HepG2 (cell line): ENCODE measurements around the gene JMJD8. TPM values are rescaled to one million over a fixed set of nuclear protein-coding genes. Genes with fewer than 3 reads are reported as not detected.

Source experiments
- AKAP8 ChIP-seq: sonication (generic); formaldehyde crosslinking; IDR thresholded peaks from 2 replicates; pipeline ENCODE4 v1.5.1; 2020; ENCODE audit warnings: mild to moderate bottlenecking, missing genetic modification reagents
- FOXJ3 ChIP-seq: sonication (generic); formaldehyde crosslinking; IDR thresholded peaks from 2 replicates; pipeline ENCODE4 v1.4.0; 2020; ENCODE audit warnings: missing genetic modification reagents, mild to moderate bottlenecking, borderline replicate concordance
- GABPA ChIP-seq, 2 experiments: IDR thresholded peaks; 2 replicates each; pipeline ENCODE4 v1.6.1; 2011 to 2016; ENCODE audit warnings: low read depth in 2 of 2, low read length in 1 of 2, missing biosample characterization in 1 of 2, missing genetic modification characterization in 1 of 2
- NR0B2 ChIP-seq: sonication (generic); formaldehyde crosslinking; IDR thresholded peaks from 2 replicates; pipeline ENCODE4 v1.4.0; 2020; ENCODE audit warnings: mild to moderate bottlenecking, missing genetic modification reagents
- SIN3A ChIP-seq: IDR thresholded peaks from 2 replicates; pipeline ENCODE4 v1.6.1; 2011; ENCODE audit warnings: low read depth, mild to moderate bottlenecking, control low read depth, low read length, borderline replicate concordance
- TFDP1 ChIP-seq: IDR thresholded peaks from 2 replicates; pipeline ENCODE4 v1.6.1; 2016; ENCODE audit warnings: missing compliant biosample characterization, missing genetic modification reagents, borderline replicate concordance
- TRIM24 ChIP-seq: sonication (generic); formaldehyde crosslinking; IDR thresholded peaks from 2 replicates; pipeline ENCODE4 v1.8.0; 2022; ENCODE audit warnings: mild to moderate bottlenecking, missing genetic modification reagents
- ZNF318 ChIP-seq: sonication (generic); formaldehyde crosslinking; IDR thresholded peaks from 2 replicates; pipeline ENCODE4 v1.4.0; 2020; ENCODE audit warnings: mild to moderate bottlenecking, missing genetic modification reagents
- ZNF441 ChIP-seq: sonication (generic); formaldehyde crosslinking; IDR thresholded peaks from 2 replicates; pipeline ENCODE4 v1.7.0; 2021; ENCODE audit warnings: missing genetic modification reagents, borderline replicate concordance
- ZNF570 ChIP-seq: sonication (generic); formaldehyde crosslinking; IDR thresholded peaks from 2 replicates; pipeline ENCODE4 v1.4.0; 2020; ENCODE audit warnings: mild to moderate bottlenecking, missing genetic modification reagents, borderline replicate concordance
- ZNF710 ChIP-seq: sonication (generic); formaldehyde crosslinking; IDR thresholded peaks from 2 replicates; pipeline ENCODE4 v1.5.0; 2020; ENCODE audit warnings: mild to moderate bottlenecking, missing genetic modification reagents, borderline replicate concordance
- polyA plus RNA-seq, 8 experiments: library from polyadenylated mRNA; depleted of rRNA in 3 of 8; stranded (reverse) in 7 of 8; unstranded in 1 of 8; fragments of >200 nt; fragmentation: Illumina TruSeq in 4 of 8; extraction: Trizol in 4 of 8; gene quantifications; 2 replicates each; pipeline versions ENCODE4 v1.2.1 to v1.2.3, GENCODE V29; 2011 to 2016; ENCODE audit warnings: low read depth in 4 of 8, missing spikeins in 1 of 8, mixed read lengths in 1 of 8; ENCODE audit not compliant: insufficient read depth in 1 of 8
- total RNA-seq, 5 experiments: library from RNA; depleted of rRNA; stranded (reverse); fragments of >200 nt; fragmentation: Illumina TruSeq; extraction: Trizol; gene quantifications; 2 replicates each; pipeline ENCODE4 v1.2.3, GENCODE V29; 2016; ENCODE audit warnings: low read depth in 1 of 5

The JMJD8 gene
- total and polyA plus RNA-seq, 2 of the 13 experiments (the other 11 are each of a cell fraction or from before 2014, with no cell fraction given), result 2.6 to 11.8 TPM

- TF ChIP-seq ZNF441 (CRISPR knock-in tag), result no peak
- no peak for TF ChIP-seq ZNF570 (CRISPR knock-in tag)
- TF ChIP-seq GABPA (IDR thresholded peaks at IDR 0.05; ENCODE audit: low read depth, low read length), result no peak
- peak; percentile 25; the same call in 1 of the 2 replicates for TF ChIP-seq GABPA (CRISPR knock-in tag; IDR thresholded peaks at IDR 0.05; ENCODE audit: low read depth)
- TF ChIP-seq FOXJ3 (CRISPR knock-in tag), result no peak
- no peak for TF ChIP-seq TFDP1 (CRISPR knock-in tag)
- TF ChIP-seq ZNF318 (CRISPR knock-in tag), result no peak
- TF ChIP-seq SIN3A, result no peak
- 0 out of 2 replicates have a peak, but pooled peaks have one; percentile 15 for TF ChIP-seq NR0B2
- peak; percentile 45; the same call in 1 of the 2 replicates for TF ChIP-seq ZNF710
- 0 out of 2 replicates have a peak, but pooled peaks have one; percentile 35 for TF ChIP-seq TRIM24 (CRISPR knock-in tag)
- TF ChIP-seq AKAP8 (CRISPR knock-in tag), result peak; percentile 68; the same call in 1 of the 2 replicates
Measured at GRCh38 chr16:675884-676564, 8.1 kb downstream of the JMJD8 start (continued).
